HepG2 (cell line): ENCODE measurements around the gene SLC50A1. TPM values are rescaled to one million over a fixed set of nuclear protein-coding genes. Genes with fewer than 3 reads are reported as not detected.

Experiments used
- CEBPG ChIP-seq: IDR thresholded peaks from 2 replicates; pipeline ENCODE4 v1.6.1; 2016
- ELF3 ChIP-seq: IDR thresholded peaks from 2 replicates; pipeline ENCODE4 v1.6.1; 2016; ENCODE audit warnings: missing genetic modification reagents, missing compliant biosample characterization
- GMEB1 ChIP-seq: sonication (generic); formaldehyde crosslinking; IDR thresholded peaks from 2 replicates; pipeline ENCODE4 v1.5.1; 2020; ENCODE audit warnings: missing genetic modification reagents, mild to moderate bottlenecking, borderline replicate concordance
- HNF4G ChIP-seq, 2 experiments: sonication (generic) in 1 of 2; formaldehyde crosslinking in 1 of 2; IDR thresholded peaks; 2 replicates each; pipeline versions ENCODE4 v1.4.0 to v1.6.1; 2011 to 2020; ENCODE audit warnings: borderline replicate concordance in 2 of 2, low read depth in 2 of 2, mild to moderate bottlenecking in 2 of 2, low read length in 1 of 2, missing genetic modification reagents in 1 of 2, moderate library complexity in 1 of 2
- HNRNPH1 ChIP-seq: fragments of 200-400 bp; formaldehyde crosslinking; optimal IDR thresholded peaks from 2 replicates; pipeline ENCODE3; 2017; ENCODE audit warnings: mild to moderate bottlenecking, low read depth, low read length
- KLF9 ChIP-seq: IDR thresholded peaks from 2 replicates; pipeline ENCODE4 v1.6.1; 2016; ENCODE audit warnings: low read depth
- NFE2L1 ChIP-seq: sonication (generic); formaldehyde crosslinking; IDR thresholded peaks from 2 replicates; pipeline ENCODE4 v1.4.0; 2020; ENCODE audit warnings: missing genetic modification reagents, mild to moderate bottlenecking, borderline replicate concordance
- NFKBIZ ChIP-seq: IDR thresholded peaks from 2 replicates; pipeline ENCODE4 v1.6.1; 2018; ENCODE audit warnings: missing genetic modification reagents, missing compliant biosample characterization
- PCBP1 ChIP-seq: fragments of 200-400 bp; formaldehyde crosslinking; IDR thresholded peaks from 2 replicates; pipeline ENCODE4 v1.6.1; 2017; ENCODE audit warnings: mild to moderate bottlenecking, low read depth, low read length, borderline replicate concordance
- SIN3A ChIP-seq: IDR thresholded peaks from 2 replicates; pipeline ENCODE4 v1.6.1; 2011; ENCODE audit warnings: low read depth, mild to moderate bottlenecking, control low read depth, low read length, borderline replicate concordance
- SKI ChIP-seq: fragments of 450-650 bp; IDR thresholded peaks from one replicate; pipeline ENCODE4 v1.6.1; 2018; ENCODE audit warnings: mild to moderate bottlenecking; ENCODE audit not compliant: partially characterized antibody
- SOX6 ChIP-seq, 2 experiments: fragments of 450-650 bp in 1 of 2; sonication (generic) in 1 of 2; formaldehyde crosslinking in 1 of 2; IDR thresholded peaks; 2 replicates each; pipeline versions ENCODE4 v1.4.0 to v1.6.1; 2017 to 2020; ENCODE audit warnings: antibody characterized with exemption in 1 of 2, mild to moderate bottlenecking in 1 of 2, missing genetic modification reagents in 1 of 2
- SP4 ChIP-seq: sonication (generic); formaldehyde crosslinking; IDR thresholded peaks from 2 replicates; pipeline ENCODE4 v1.8.1; 2023; ENCODE audit warnings: mild to moderate bottlenecking, missing genetic modification reagents
- ZFP36L1 ChIP-seq: sonication (generic); formaldehyde crosslinking; IDR thresholded peaks from 2 replicates; pipeline ENCODE4 v1.8.0; 2022; ENCODE audit warnings: mild to moderate bottlenecking, missing genetic modification reagents, moderate library complexity
- ZFP62 ChIP-seq: sonication (generic); formaldehyde crosslinking; IDR thresholded peaks from 2 replicates; pipeline ENCODE4 v1.4.0; 2020; ENCODE audit warnings: missing genetic modification reagents
- ZFY ChIP-seq: sonication (generic); formaldehyde crosslinking; IDR thresholded peaks from 2 replicates; pipeline ENCODE4 v1.4.0; 2020; ENCODE audit warnings: missing genetic modification reagents
- ZMYM4 ChIP-seq: sonication (generic); formaldehyde crosslinking; IDR thresholded peaks from 2 replicates; pipeline ENCODE4 v1.8.1; 2023; ENCODE audit warnings: mild to moderate bottlenecking, missing genetic modification reagents
- ZNF142 ChIP-seq: sonication (generic); formaldehyde crosslinking; IDR thresholded peaks from 2 replicates; pipeline ENCODE4 v1.4.0; 2020; ENCODE audit warnings: missing genetic modification reagents
- ZNF263 ChIP-seq: sonication (generic); formaldehyde crosslinking; IDR thresholded peaks from 2 replicates; pipeline ENCODE4 v1.4.0; 2020; ENCODE audit warnings: missing genetic modification reagents
- ZNF337 ChIP-seq: sonication (generic); formaldehyde crosslinking; IDR thresholded peaks from 2 replicates; pipeline ENCODE4 v1.5.1; 2020; ENCODE audit warnings: missing genetic modification reagents, low read depth, mild to moderate bottlenecking, borderline replicate concordance
- ZNF883 ChIP-seq: sonication (generic); formaldehyde crosslinking; IDR thresholded peaks from 2 replicates; pipeline ENCODE4 v1.5.1; 2020; ENCODE audit warnings: mild to moderate bottlenecking, missing genetic modification reagents; ENCODE audit errors: not compliant biosample characterization
- ZSCAN30 ChIP-seq: sonication (generic); formaldehyde crosslinking; IDR thresholded peaks from 2 replicates; pipeline ENCODE4 v1.5.0; 2020; ENCODE audit warnings: mild to moderate bottlenecking, missing genetic modification reagents
- polyA plus RNA-seq, 8 experiments: library from polyadenylated mRNA; depleted of rRNA in 3 of 8; stranded (reverse) in 7 of 8; unstranded in 1 of 8; fragments of >200 nt; fragmentation: Illumina TruSeq in 4 of 8; extraction: Trizol in 4 of 8; gene quantifications; 2 replicates each; pipeline versions ENCODE4 v1.2.1 to v1.2.3, GENCODE V29; 2011 to 2016; ENCODE audit warnings: low read depth in 4 of 8, missing spikeins in 1 of 8, mixed read lengths in 1 of 8; ENCODE audit not compliant: insufficient read depth in 1 of 8
- total RNA-seq, 5 experiments: library from RNA; depleted of rRNA; stranded (reverse); fragments of >200 nt; fragmentation: Illumina TruSeq; extraction: Trizol; gene quantifications; 2 replicates each; pipeline ENCODE4 v1.2.3, GENCODE V29; 2016; ENCODE audit warnings: low read depth in 1 of 5

The SLC50A1 gene
- total and polyA plus RNA-seq, 2 of the 13 experiments (the other 11 are each of a cell fraction or from before 2014, with no cell fraction given), result 22.5 to 46.8 TPM

GRCh38 chr1:155172732-155173477 lies 37.3 kb downstream of the SLC50A1 start, which contains the start of gene KRTCAP2 (continued):
- TF ChIP-seq ZNF337 (no peak), HNF4G (IDR thresholded peaks at IDR 0.05; ENCODE audit: borderline replicate concordance, low read depth, low read length) (no peak), HNF4G (CRISPR knock-in tag; IDR thresholded peaks at IDR 0.05; ENCODE audit: borderline replicate concordance, low read depth) (no peak), NFE2L1 (CRISPR knock-in tag) (0 out of 2 replicates have a peak, but pooled peaks have one; percentile 37), ZFY (CRISPR knock-in tag) (peak; percentile 47; the same call in 1 of the 2 replicates), SOX6 (IDR thresholded peaks at IDR 0.05) (no peak), SOX6 (CRISPR knock-in tag; IDR thresholded peaks at IDR 0.05) (peak; percentile 58; the same call in 1 of the 2 replicates), ZNF883 (CRISPR knock-in tag) (peak; percentile 30), ZFP36L1 (peak; percentile 70; the same call in 1 of the 2 replicates), SP4 (peak; percentile 76; the same call in 1 of the 2 replicates), ZNF142 (0 out of 2 replicates have a peak, but pooled peaks have one; percentile 39), ELF3 (CRISPR knock-in tag) (peak; percentile 79), ZNF263 (0 out of 2 replicates have a peak, but pooled peaks have one; percentile 44), PCBP1 (0 out of 2 replicates have a peak, but pooled peaks have one; percentile 43), ZFP62 (CRISPR knock-in tag) (no peak), KLF9 (CRISPR knock-in tag) (no peak), ZSCAN30 (CRISPR knock-in tag) (no peak), GMEB1 (CRISPR knock-in tag) (peak; percentile 80), ZMYM4 (CRISPR knock-in tag) (peak; percentile 96), SIN3A (no peak), CEBPG (CRISPR knock-in tag) (peak; percentile 61), SKI (no peak), HNRNPH1 (no peak), NFKBIZ (CRISPR knock-in tag) (0 out of 2 replicates have a peak, but pooled peaks have one; percentile 41)
